Endothelial cell of umbilical vein (primary cell): ENCODE results near the gene DEGS2. TPM values are rescaled to one million over a fixed set of nuclear protein-coding genes. Genes with fewer than 3 reads are reported as not detected.

Experiments
- BruUV-seq: library from RNA; stranded (reverse); fragments of 400-500 nt; replicated peaks from 2 replicates; lab custom pipeline; 2021; lab: Mats Ljungman, UMichigan
- CTCF ChIA-PET: fragments of 300-600, 350-600 bp; sonication (Branson Sonifier 250); formaldehyde crosslinking; loops from one replicate; lab custom pipeline; 2021; ENCODE audit warnings: antibody characterized with exemption, inconsistent platforms; lab: Charles Lee
- POLR2A ChIA-PET: fragments of 300-600, 350-600 bp; sonication (Branson Sonifier 250); formaldehyde crosslinking; loops from one replicate; lab custom pipeline; 2021; ENCODE audit warnings: antibody characterized with exemption, inconsistent platforms; lab: Charles Lee
- DNase-seq: peaks from one replicate; pipeline ENCODE4 v3.0.0-alpha.2; 2011; ENCODE audit warnings: low read depth, low spot score
- FAIRE-seq: peaks from 2 replicates; lab custom pipeline; 2011; peaks lifted over from hg19 to GRCh38; lab: Jason Lieb, UNC
- H2AFZ ChIP-seq: 2 replicates; pipeline ENCODE4 v1.6.0; 2012; ENCODE audit warnings: low read depth, low read length, control low read depth, inconsistent platforms
- H3K27ac ChIP-seq: 2 replicates; pipeline ENCODE4 v1.5.1; 2011; ENCODE audit warnings: low read depth, mild to moderate bottlenecking, control low read depth, low read length, moderate library complexity; ENCODE audit not compliant: insufficient read depth
- H3K27me3 ChIP-seq, 2 experiments: 2 replicates each; pipeline versions ENCODE4 v1.6.0 to v1.6.1; 2011; ENCODE audit warnings: low read length in 2 of 2, mixed read lengths in 1 of 2; ENCODE audit not compliant: control insufficient read depth in 2 of 2, insufficient read depth in 2 of 2
- H3K36me3 ChIP-seq, 2 experiments: 2 replicates in 1 of 2; 3 replicates in 1 of 2; pipeline ENCODE4 v1.5.1; 2011; ENCODE audit warnings: low read length in 2 of 2, mild to moderate bottlenecking in 1 of 2, moderate library complexity in 1 of 2; ENCODE audit not compliant: control insufficient read depth in 2 of 2, insufficient read depth in 2 of 2; ENCODE audit errors: extremely low read depth in 1 of 2
- H3K4me1 ChIP-seq: 3 replicates; pipeline ENCODE4 v1.5.1; 2011; ENCODE audit warnings: mild to moderate bottlenecking, low read length; ENCODE audit not compliant: control insufficient read depth, insufficient read depth; ENCODE audit errors: extremely low read depth
- H3K4me2 ChIP-seq: 2 replicates; pipeline ENCODE4 v1.6.1; 2011; ENCODE audit warnings: low read length, control low read depth, mixed read lengths; ENCODE audit not compliant: insufficient read depth
- H3K4me3 ChIP-seq, 3 experiments: fragments of 200-600 bp in 1 of 3; sonication (generic), shearing (Covaris generic) in 1 of 3; replicated peaks in 1 of 3; 2 replicates each; pipeline ENCODE4 v1.5.1; 2011 to 2016; ENCODE audit warnings: control low read depth in 3 of 3, low read length in 3 of 3, mild to moderate bottlenecking in 2 of 3, inconsistent platforms in 1 of 3, low read depth in 1 of 3, moderate library complexity in 1 of 3; ENCODE audit not compliant: insufficient read depth in 1 of 3
- H3K79me2 ChIP-seq: 2 replicates; pipeline ENCODE4 v1.6.0; 2012; ENCODE audit warnings: low read length, inconsistent platforms; ENCODE audit not compliant: control insufficient read depth, insufficient read depth
- H3K9ac ChIP-seq: replicated peaks from 2 replicates; pipeline ENCODE3; 2011; ENCODE audit warnings: low read length, control low read depth; ENCODE audit not compliant: insufficient read depth; ENCODE audit errors: extremely low read depth
- H3K9me1 ChIP-seq: replicated peaks from 3 replicates; pipeline ENCODE4 v1.6.0; 2011; ENCODE audit warnings: mild to moderate bottlenecking, low read length; ENCODE audit not compliant: control insufficient read depth, insufficient read depth; ENCODE audit errors: extremely low read depth
- H3K9me3 ChIP-seq: replicated peaks from 2 replicates; pipeline ENCODE4 v1.5.1; 2012; ENCODE audit warnings: low read length, inconsistent platforms; ENCODE audit not compliant: control insufficient read depth, insufficient read depth
- H4K20me1 ChIP-seq: replicated peaks from 2 replicates; pipeline ENCODE3; 2011; ENCODE audit warnings: mild to moderate bottlenecking, low read length; ENCODE audit not compliant: control insufficient read depth, insufficient read depth; ENCODE audit errors: extremely low read depth
- GATA2 ChIP-seq: IDR thresholded peaks from 2 replicates; pipeline ENCODE4 v1.7.0; 2011; ENCODE audit warnings: low read depth, mild to moderate bottlenecking, moderate library complexity, mixed read lengths, low read length; ENCODE audit not compliant: insufficient read length, insufficient read depth
- POLR2A ChIP-seq: IDR thresholded peaks from 2 replicates; pipeline ENCODE4 v1.6.1; 2012; ENCODE audit warnings: low read depth, mild to moderate bottlenecking, control low read depth, low read length
- dilution Hi-C: fragments of 300-500 bp; cut with MboI; formaldehyde crosslinking; loops from one replicate; pipeline ENCODE4 v1.15.0; 2019; ENCODE audit warnings: low sequenced_read_pairs; ENCODE audit not compliant: extremely low pct_ligation_motif_present
- intact Hi-C: fragments of 100-400 bp; cut with micrococcal nuclease; formaldehyde crosslinking; loops from one replicate; pipeline ENCODE4 v1.10.0; 2022
- polyA plus RNA-seq, 4 experiments: library from polyadenylated mRNA; depleted of rRNA in 3 of 4; stranded (reverse) in 3 of 4; unstranded in 1 of 4; fragments of >200 nt; gene quantifications; 2 replicates each; pipeline versions ENCODE4 v1.2.1 to v1.2.3, GENCODE V29; 2011 to 2012; ENCODE audit warnings: missing spikeins in 1 of 4
- total RNA-seq: library from RNA; stranded (reverse); gene quantifications from 2 replicates; pipeline ENCODE4 v1.2.3, GENCODE V29; 2021
- TF ChIP-seq, protein P1 (sequence below): IDR thresholded peaks from 2 replicates; pipeline ENCODE4 v1.6.1; 2011; ENCODE audit not compliant: insufficient read depth, insufficient read length

The DEGS2 gene
- total and polyA plus RNA-seq, 2 donors (not counting 3 experiments of a cell fraction or from before 2014, with no cell fraction given): 0.06 TPM; not detected in 1

DNA sequence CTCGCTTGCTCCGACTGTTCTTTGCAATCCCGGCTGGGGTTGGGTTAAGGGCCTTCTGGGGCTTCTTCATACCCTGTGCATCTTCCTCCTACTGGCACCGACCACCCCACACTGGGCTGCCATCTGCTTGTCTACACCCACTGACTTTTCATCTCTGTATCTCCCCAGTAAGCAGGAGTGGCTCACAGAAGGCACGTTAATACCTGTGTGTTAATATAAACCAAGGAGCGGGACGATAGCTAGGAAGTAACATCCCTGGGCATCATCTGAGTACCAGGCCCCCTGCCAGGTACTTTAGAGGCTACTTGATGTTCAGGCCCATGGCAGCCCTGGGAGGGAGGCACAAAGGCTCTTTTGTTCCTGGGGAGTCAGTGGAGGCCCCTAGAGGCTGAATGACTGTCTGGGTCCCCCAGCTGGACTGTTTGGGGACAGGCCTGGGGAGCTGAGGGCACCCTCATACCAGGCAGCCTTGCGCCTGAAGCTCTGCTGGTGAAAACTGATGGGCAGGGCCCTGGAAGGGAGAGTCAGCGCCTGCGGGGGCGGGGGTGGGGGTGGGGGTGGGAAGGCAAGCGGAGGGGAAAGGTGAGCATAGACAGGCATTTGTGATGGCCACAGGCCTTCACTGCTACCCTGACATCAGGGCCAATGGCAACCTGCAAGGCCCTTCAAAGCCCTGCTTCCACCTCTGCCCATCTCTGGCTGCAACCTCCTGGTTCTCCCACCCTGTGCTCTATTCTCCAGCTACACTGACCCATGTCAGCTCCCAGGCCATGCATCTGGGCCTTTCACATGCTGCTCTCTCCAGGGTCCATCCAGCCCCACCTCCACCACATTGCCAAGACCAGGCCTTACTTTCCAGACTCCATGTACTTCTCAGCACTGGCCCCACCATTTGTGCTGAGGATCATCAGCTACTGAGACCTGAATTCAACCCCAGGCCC lies 34.2 kb upstream of the DEGS2 start:
- DNase-seq (no peak), FAIRE-seq (no peak)
- TSS peak; percentile 72 for BruUV-seq
- Histone ChIP-seq H3K4me1 (peaks cover 5% of the 10 kb centered on the region), H3K4me2 (peak overlapping the region; percentile 26), H3K9me3 (no peaks in the 10 kb centered on the region), H3K9ac (peak overlapping the region; percentile 21), H3K27ac (no peak overlapping the region), H2AFZ (peak overlapping the region; percentile 72), H3K4me3 (peak overlapping the region in 2 of 3 experiments; percentile 12 to 30), H3K9me1 (no peaks in the 10 kb centered on the region), H4K20me1 (no peaks in the 10 kb centered on the region), H3K79me2 (no peaks in the 10 kb centered on the region), H3K27me3 (no peaks in the 10 kb centered on the region), H3K36me3 (no peaks in the 10 kb centered on the region)
- dilution Hi-C loops (no loop called here), intact Hi-C loops (loop anchor here (1.0 to 2.0 kb wide), 7 partner anchors 47 to 463 kb away; no protein-coding TSS in a partner anchor)
- no peak for TF ChIP-seq POLR2A
- no peak for TF ChIP-seq GATA2
- TF ChIP-seq, protein P1, sequence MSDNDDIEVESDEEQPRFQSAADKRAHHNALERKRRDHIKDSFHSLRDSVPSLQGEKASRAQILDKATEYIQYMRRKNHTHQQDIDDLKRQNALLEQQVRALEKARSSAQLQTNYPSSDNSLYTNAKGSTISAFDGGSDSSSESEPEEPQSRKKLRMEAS: no peak
- ChIA-PET POLR2A (interaction anchor here (0.6 kb wide), 1 partner anchor 552 kb away, joined by 3 read pairs; no protein-coding TSS in a partner anchor), CTCF (interaction anchor here (0.5 to 2.2 kb wide), 44 partner anchors 9 to 463 kb away, joined by 3 to 26 read pairs (median 4); no protein-coding TSS in a partner anchor)
